Neural cell (in vitro differentiated cells): Measurements from ENCODE around the gene PMPCA.

Source experiments
- CTCF ChIP-seq: fragments of 450-650 bp; IDR thresholded peaks from 2 replicates; pipeline ENCODE4 v1.5.1; 2014; ENCODE audit warnings: antibody characterized with exemption, mild to moderate bottlenecking, moderate library complexity; ENCODE audit not compliant: poor library complexity, severe bottlenecking
- SMC3 ChIP-seq: fragments of 450-650 bp; conservative IDR thresholded peaks from 2 replicates; pipeline ENCODE4 v1.6.1; 2014; ENCODE audit warnings: antibody characterized with exemption, mild to moderate bottlenecking, moderate library complexity; ENCODE audit not compliant: poor library complexity
- TF ChIP-seq, protein P1 (sequence below): IDR thresholded peaks from 2 replicates; pipeline ENCODE4 v1.6.1; 2012; ENCODE audit warnings: borderline replicate concordance

GRCh38 chr9:136402067-136402466 is 8.4 kb upstream of the PMPCA start:
- TF ChIP-seq CTCF = no peak
- TF ChIP-seq, protein P1, sequence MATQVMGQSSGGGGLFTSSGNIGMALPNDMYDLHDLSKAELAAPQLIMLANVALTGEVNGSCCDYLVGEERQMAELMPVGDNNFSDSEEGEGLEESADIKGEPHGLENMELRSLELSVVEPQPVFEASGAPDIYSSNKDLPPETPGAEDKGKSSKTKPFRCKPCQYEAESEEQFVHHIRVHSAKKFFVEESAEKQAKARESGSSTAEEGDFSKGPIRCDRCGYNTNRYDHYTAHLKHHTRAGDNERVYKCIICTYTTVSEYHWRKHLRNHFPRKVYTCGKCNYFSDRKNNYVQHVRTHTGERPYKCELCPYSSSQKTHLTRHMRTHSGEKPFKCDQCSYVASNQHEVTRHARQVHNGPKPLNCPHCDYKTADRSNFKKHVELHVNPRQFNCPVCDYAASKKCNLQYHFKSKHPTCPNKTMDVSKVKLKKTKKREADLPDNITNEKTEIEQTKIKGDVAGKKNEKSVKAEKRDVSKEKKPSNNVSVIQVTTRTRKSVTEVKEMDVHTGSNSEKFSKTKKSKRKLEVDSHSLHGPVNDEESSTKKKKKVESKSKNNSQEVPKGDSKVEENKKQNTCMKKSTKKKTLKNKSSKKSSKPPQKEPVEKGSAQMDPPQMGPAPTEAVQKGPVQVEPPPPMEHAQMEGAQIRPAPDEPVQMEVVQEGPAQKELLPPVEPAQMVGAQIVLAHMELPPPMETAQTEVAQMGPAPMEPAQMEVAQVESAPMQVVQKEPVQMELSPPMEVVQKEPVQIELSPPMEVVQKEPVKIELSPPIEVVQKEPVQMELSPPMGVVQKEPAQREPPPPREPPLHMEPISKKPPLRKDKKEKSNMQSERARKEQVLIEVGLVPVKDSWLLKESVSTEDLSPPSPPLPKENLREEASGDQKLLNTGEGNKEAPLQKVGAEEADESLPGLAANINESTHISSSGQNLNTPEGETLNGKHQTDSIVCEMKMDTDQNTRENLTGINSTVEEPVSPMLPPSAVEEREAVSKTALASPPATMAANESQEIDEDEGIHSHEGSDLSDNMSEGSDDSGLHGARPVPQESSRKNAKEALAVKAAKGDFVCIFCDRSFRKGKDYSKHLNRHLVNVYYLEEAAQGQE = no peak
- TF ChIP-seq SMC3 = no peak
